HEK293 (cell line): ENCODE results near the gene FBXO3.

Experiments
- SETDB1 ChIP-seq: IDR thresholded peaks from one replicate; pipeline ENCODE4 v1.6.1; 2017; ENCODE audit warnings: mild to moderate bottlenecking, low read length, moderate library complexity, mixed read lengths; ENCODE audit not compliant: insufficient read length
- ZNF10 ChIP-seq: fragments of 450-650 bp; formaldehyde crosslinking; IDR thresholded peaks from 2 replicates; pipeline ENCODE4 v1.5.1; 2017; ENCODE audit warnings: missing biosample characterization, missing genetic modification characterization
- ZNF501 ChIP-seq: fragments of 450-650 bp; formaldehyde crosslinking; IDR thresholded peaks from 2 replicates; pipeline ENCODE4 v1.5.1; 2016; ENCODE audit warnings: missing biosample characterization, missing genetic modification characterization
- ZNF514 ChIP-seq: fragments of 450-650 bp; formaldehyde crosslinking; IDR thresholded peaks from 2 replicates; pipeline ENCODE4 v1.5.1; 2016; ENCODE audit warnings: missing biosample characterization, missing genetic modification characterization
- ZNF555 ChIP-seq: fragments of 450-650 bp; formaldehyde crosslinking; conservative IDR thresholded peaks from 2 replicates; pipeline ENCODE4 v1.5.1; 2017; ENCODE audit warnings: missing biosample characterization, mild to moderate bottlenecking, missing genetic modification characterization, inconsistent platforms
- ZNF629 ChIP-seq: fragments of 450-650 bp; formaldehyde crosslinking; IDR thresholded peaks from 2 replicates; pipeline ENCODE4 v1.5.1; 2017; ENCODE audit warnings: missing biosample characterization, missing genetic modification characterization
- TF ChIP-seq, protein P1 (sequence below): fragments of 450-650 bp; formaldehyde crosslinking; IDR thresholded peaks from 2 replicates; pipeline ENCODE4 v1.5.1; 2016; ENCODE audit warnings: missing biosample characterization, missing genetic modification characterization
- TF ChIP-seq, protein P2 (sequence below): fragments of 450-650 bp; formaldehyde crosslinking; IDR thresholded peaks from 2 replicates; pipeline ENCODE4; 2016; ENCODE audit warnings: missing biosample characterization, missing genetic modification characterization
- TF ChIP-seq, protein P3 (sequence below): fragments of 450-650 bp; formaldehyde crosslinking; IDR thresholded peaks from 2 replicates; pipeline ENCODE4 v1.5.1; 2016; ENCODE audit warnings: missing biosample characterization, missing genetic modification characterization, borderline replicate concordance
- TF ChIP-seq, protein P4 (sequence below): fragments of 450-650 bp; formaldehyde crosslinking; IDR thresholded peaks from 2 replicates; pipeline ENCODE4 v1.5.1; 2017; ENCODE audit warnings: missing biosample characterization, missing genetic modification characterization

DNA sequence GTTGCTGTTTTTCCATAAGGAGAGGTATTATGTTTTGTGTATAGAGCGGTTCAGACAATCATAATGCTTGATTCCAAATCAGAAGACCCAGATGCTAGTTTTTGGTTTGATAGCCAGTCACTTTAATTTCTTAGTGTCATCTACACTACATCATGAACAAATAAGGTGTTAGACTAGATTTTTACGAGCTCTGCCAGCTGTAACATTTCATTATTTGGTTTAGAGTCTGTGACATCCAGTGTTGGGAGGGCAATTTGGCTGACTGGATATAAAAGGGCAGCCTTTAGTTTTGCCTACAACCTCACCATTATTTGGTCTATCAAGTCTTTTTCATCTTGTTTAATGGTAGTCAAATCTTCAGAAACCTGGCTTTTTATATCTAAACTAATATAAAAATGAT, 30.2 kb upstream of the FBXO3 start:
- TF ChIP-seq, protein P1, sequence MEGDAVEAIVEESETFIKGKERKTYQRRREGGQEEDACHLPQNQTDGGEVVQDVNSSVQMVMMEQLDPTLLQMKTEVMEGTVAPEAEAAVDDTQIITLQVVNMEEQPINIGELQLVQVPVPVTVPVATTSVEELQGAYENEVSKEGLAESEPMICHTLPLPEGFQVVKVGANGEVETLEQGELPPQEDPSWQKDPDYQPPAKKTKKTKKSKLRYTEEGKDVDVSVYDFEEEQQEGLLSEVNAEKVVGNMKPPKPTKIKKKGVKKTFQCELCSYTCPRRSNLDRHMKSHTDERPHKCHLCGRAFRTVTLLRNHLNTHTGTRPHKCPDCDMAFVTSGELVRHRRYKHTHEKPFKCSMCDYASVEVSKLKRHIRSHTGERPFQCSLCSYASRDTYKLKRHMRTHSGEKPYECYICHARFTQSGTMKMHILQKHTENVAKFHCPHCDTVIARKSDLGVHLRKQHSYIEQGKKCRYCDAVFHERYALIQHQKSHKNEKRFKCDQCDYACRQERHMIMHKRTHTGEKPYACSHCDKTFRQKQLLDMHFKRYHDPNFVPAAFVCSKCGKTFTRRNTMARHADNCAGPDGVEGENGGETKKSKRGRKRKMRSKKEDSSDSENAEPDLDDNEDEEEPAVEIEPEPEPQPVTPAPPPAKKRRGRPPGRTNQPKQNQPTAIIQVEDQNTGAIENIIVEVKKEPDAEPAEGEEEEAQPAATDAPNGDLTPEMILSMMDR, result no peak
- TF ChIP-seq SETDB1 (no peak), ZNF629 (tag by site-specific recombination) (no peak), ZNF10 (tag by site-specific recombination) (no peak), ZNF501 (no peak), ZNF555 (tag by site-specific recombination) (no peak), ZNF514 (tag by site-specific recombination) (no peak)
- TF ChIP-seq, protein P2, sequence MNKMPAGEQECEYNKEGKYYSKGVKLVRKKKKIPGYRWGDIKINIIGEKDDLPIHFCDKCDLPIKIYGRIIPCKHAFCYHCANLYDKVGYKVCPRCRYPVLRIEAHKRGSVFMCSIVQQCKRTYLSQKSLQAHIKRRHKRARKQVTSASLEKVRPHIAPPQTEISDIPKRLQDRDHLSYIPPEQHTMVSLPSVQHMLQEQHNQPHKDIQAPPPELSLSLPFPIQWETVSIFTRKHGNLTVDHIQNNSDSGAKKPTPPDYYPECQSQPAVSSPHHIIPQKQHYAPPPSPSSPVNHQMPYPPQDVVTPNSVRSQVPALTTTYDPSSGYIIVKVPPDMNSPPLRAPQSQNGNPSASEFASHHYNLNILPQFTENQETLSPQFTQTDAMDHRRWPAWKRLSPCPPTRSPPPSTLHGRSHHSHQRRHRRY (tag by site-specific recombination), result no peak
- TF ChIP-seq, protein P3, sequence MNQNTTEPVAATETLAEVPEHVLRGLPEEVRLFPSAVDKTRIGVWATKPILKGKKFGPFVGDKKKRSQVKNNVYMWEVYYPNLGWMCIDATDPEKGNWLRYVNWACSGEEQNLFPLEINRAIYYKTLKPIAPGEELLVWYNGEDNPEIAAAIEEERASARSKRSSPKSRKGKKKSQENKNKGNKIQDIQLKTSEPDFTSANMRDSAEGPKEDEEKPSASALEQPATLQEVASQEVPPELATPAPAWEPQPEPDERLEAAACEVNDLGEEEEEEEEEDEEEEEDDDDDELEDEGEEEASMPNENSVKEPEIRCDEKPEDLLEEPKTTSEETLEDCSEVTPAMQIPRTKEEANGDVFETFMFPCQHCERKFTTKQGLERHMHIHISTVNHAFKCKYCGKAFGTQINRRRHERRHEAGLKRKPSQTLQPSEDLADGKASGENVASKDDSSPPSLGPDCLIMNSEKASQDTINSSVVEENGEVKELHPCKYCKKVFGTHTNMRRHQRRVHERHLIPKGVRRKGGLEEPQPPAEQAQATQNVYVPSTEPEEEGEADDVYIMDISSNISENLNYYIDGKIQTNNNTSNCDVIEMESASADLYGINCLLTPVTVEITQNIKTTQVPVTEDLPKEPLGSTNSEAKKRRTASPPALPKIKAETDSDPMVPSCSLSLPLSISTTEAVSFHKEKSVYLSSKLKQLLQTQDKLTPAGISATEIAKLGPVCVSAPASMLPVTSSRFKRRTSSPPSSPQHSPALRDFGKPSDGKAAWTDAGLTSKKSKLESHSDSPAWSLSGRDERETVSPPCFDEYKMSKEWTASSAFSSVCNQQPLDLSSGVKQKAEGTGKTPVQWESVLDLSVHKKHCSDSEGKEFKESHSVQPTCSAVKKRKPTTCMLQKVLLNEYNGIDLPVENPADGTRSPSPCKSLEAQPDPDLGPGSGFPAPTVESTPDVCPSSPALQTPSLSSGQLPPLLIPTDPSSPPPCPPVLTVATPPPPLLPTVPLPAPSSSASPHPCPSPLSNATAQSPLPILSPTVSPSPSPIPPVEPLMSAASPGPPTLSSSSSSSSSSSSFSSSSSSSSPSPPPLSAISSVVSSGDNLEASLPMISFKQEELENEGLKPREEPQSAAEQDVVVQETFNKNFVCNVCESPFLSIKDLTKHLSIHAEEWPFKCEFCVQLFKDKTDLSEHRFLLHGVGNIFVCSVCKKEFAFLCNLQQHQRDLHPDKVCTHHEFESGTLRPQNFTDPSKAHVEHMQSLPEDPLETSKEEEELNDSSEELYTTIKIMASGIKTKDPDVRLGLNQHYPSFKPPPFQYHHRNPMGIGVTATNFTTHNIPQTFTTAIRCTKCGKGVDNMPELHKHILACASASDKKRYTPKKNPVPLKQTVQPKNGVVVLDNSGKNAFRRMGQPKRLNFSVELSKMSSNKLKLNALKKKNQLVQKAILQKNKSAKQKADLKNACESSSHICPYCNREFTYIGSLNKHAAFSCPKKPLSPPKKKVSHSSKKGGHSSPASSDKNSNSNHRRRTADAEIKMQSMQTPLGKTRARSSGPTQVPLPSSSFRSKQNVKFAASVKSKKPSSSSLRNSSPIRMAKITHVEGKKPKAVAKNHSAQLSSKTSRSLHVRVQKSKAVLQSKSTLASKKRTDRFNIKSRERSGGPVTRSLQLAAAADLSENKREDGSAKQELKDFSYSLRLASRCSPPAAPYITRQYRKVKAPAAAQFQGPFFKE, result no peak
- TF ChIP-seq, protein P4, sequence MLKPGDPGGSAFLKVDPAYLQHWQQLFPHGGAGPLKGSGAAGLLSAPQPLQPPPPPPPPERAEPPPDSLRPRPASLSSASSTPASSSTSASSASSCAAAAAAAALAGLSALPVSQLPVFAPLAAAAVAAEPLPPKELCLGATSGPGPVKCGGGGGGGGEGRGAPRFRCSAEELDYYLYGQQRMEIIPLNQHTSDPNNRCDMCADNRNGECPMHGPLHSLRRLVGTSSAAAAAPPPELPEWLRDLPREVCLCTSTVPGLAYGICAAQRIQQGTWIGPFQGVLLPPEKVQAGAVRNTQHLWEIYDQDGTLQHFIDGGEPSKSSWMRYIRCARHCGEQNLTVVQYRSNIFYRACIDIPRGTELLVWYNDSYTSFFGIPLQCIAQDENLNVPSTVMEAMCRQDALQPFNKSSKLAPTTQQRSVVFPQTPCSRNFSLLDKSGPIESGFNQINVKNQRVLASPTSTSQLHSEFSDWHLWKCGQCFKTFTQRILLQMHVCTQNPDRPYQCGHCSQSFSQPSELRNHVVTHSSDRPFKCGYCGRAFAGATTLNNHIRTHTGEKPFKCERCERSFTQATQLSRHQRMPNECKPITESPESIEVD, result no peak
